NOMO-1 (cell line): ENCODE measurements around the gene TMEM225B.
"Not testable (repeated sequence)": the region's sequence is repeated elsewhere in the genome, so short reads cannot be mapped to it uniquely, and the experiment has no call there.

Source experiments
- DNase-seq, 2 experiments: peaks; one replicate each; lab custom pipeline; 2025; ENCODE audit not compliant: unreplicated experiment in 2 of 2; lab: John Stamatoyannopoulos, UW

The TMEM225B gene

GRCh38 chr7:99653269-99653668, 55.2 kb downstream of the TMEM225B start:
- DNase-seq = not testable (repeated sequence)

- no peak for DNase-seq
Observed at GRCh38 chr7:99653754-99654153, 55.7 kb downstream of the TMEM225B start.

- DNase-seq = not testable (repeated sequence)
Observed at GRCh38 chr7:99654626-99655025, 56.6 kb downstream of the TMEM225B start.

DNA sequence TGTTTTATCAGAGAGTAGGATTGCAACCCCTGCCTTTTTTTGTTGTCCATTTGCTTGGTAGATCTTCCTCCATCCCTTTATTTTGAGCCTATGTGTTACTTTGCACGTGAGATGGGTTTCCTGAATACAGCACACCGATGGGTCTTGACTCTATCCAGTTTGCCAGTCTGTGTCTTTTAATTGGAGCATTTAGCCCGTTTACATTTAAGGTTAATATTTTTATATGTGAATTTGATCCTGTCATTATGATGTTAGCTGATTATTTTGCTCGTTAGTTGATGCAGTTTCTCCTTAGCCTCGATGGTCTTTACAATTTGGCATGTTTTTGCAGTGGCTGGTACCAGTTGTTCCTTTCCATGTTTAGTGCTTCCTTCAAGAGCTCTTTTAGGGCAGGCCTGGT, 59.8 kb downstream of the TMEM225B start:
- DNase-seq = not testable (repeated sequence)
